Caco-2 (cell line): ENCODE data around the gene ADISSP. TPM values are rescaled to one million over a fixed set of nuclear protein-coding genes. Genes with fewer than 3 reads are reported as not detected.

Source experiments
- BruUV-seq: library from RNA; stranded (reverse); fragments of 400-500 nt; replicated peaks from 2 replicates; lab custom pipeline; 2021; lab: Mats Ljungman, UMichigan
- CTCF ChIA-PET: fragments of 300-600 bp; sonication (Branson Sonifier 250); formaldehyde crosslinking; loops from one replicate; lab custom pipeline; 2022; ENCODE audit warnings: antibody characterized with exemption; lab: Charles Lee
- POLR2A ChIA-PET: fragments of 300-600 bp; sonication (Branson Sonifier 250); formaldehyde crosslinking; loops from one replicate; lab custom pipeline; 2022; ENCODE audit warnings: antibody characterized with exemption; lab: Charles Lee
- DNase-seq, 2 experiments: peaks; one replicate each; pipeline versions ENCODE4 v3.0.0 to v3.0.0-alpha.2; 2020 to 2022
- H3K27me3 ChIP-seq: replicated peaks from 2 replicates; pipeline ENCODE4 v1.6.0; 2011; ENCODE audit warnings: low read length; ENCODE audit not compliant: control insufficient read depth, insufficient read depth
- H3K36me3 ChIP-seq: 2 replicates; pipeline ENCODE4 v1.5.1; 2011; ENCODE audit warnings: low read length; ENCODE audit not compliant: control insufficient read depth, insufficient read depth
- H3K4me1 ChIP-seq: fragments of 250-450 bp; sonication (Bioruptor Pico); 2 replicates; pipeline ENCODE4 v1.5.1; 2020; ENCODE audit warnings: mild to moderate bottlenecking
- H3K4me3 ChIP-seq: 2 replicates; pipeline ENCODE4 v1.5.1; 2011; ENCODE audit warnings: low read depth, mild to moderate bottlenecking, control low read depth, low read length
- H3K9me3 ChIP-seq: fragments of 250-450 bp; sonication (Bioruptor Pico); 2 replicates; pipeline ENCODE4 v1.5.1; 2020; ENCODE audit warnings: mild to moderate bottlenecking, moderate library complexity
- H3K27ac Mint-ChIP-seq: one replicate; pipeline ENCODE4 v1.8.0; 2022; ENCODE audit warnings: mixed read lengths; ENCODE audit not compliant: unreplicated experiment
- H3K27me3 Mint-ChIP-seq: one replicate; pipeline ENCODE4 v1.8.0; 2022; ENCODE audit warnings: mixed read lengths; ENCODE audit not compliant: insufficient read depth, unreplicated experiment
- H3K36me3 Mint-ChIP-seq: one replicate; pipeline ENCODE4 v1.8.0; 2022; ENCODE audit warnings: mild to moderate bottlenecking, mixed read lengths; ENCODE audit not compliant: insufficient read depth, unreplicated experiment
- H3K4me1 Mint-ChIP-seq: one replicate; pipeline ENCODE4 v1.8.0; 2022; ENCODE audit warnings: low read depth, mixed read lengths; ENCODE audit not compliant: unreplicated experiment
- H3K4me3 Mint-ChIP-seq: one replicate; pipeline ENCODE4 v1.8.0; 2022; ENCODE audit warnings: mild to moderate bottlenecking, moderate library complexity, mixed read lengths; ENCODE audit not compliant: unreplicated experiment
- H3K9me3 Mint-ChIP-seq: one replicate; pipeline ENCODE4 v1.8.0; 2022; ENCODE audit warnings: mixed read lengths; ENCODE audit not compliant: unreplicated experiment
- intact Hi-C: fragments of 100-400 bp; cut with micrococcal nuclease; formaldehyde crosslinking; loops from one replicate; pipeline ENCODE4 v1.10.0; 2022; ENCODE audit not compliant: unreplicated experiment
- total RNA-seq: library from RNA; stranded (reverse); gene quantifications from 2 replicates; pipeline ENCODE4 v1.2.3, GENCODE V29; 2022
- TF ChIP-seq, protein P1 (sequence below), 2 experiments: fragments of 200-600 bp in 1 of 2; IDR thresholded peaks; 1 replicate in 1 of 2; 2 replicates in 1 of 2; pipeline versions ENCODE4 v1.5.1 to v1.8.0; 2011 to 2022; ENCODE audit warnings: antibody characterized with exemption in 1 of 2, control low read depth in 1 of 2, inconsistent platforms in 1 of 2, low read depth in 1 of 2, low read length in 1 of 2, mild to moderate bottlenecking in 1 of 2, moderate library complexity in 1 of 2; ENCODE audit not compliant: insufficient read depth in 1 of 2, severe bottlenecking in 1 of 2, unreplicated experiment in 1 of 2

ADISSP gene
- total RNA-seq, 1 experiment from 2014 or later = 56.1 TPM

DNA sequence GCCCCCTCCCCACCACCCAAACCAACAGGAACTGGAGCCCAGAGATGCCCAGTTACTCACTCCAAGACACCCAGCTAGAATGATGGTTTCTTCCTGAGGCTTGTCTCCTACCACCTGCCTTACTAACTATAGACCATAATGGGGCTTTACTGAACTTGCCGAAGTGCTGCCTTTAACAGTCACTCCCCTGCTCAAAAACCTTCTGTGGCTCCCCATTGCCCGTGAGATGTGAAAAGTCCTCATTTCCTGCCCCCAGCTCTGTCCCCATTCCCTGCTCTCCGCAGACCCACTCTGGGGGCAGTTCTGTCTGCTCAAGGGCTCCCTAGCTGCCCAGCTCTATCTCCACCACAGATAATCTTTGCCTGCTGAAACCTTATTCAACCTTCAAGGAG is 60.0 kb downstream of the ADISSP start:
- Histone ChIP-seq H3K4me1 (no peaks in the 10 kb centered on the region), H3K4me3 (no peak overlapping the region), H3K36me3 (no peaks in the 10 kb centered on the region), H3K27me3 (no peaks in the 10 kb centered on the region), H3K9me3 (no peaks in the 10 kb centered on the region)
- Mint-ChIP-seq H3K27ac (no peak overlapping the region), H3K27me3 (peaks cover 9% of the 10 kb centered on the region), H3K4me3 (no peak overlapping the region), H3K4me1 (no peaks in the 10 kb centered on the region), H3K36me3 (no peaks in the 10 kb centered on the region), H3K9me3 (no peaks in the 10 kb centered on the region)
- no peak for DNase-seq
- TF ChIP-seq, protein P1, sequence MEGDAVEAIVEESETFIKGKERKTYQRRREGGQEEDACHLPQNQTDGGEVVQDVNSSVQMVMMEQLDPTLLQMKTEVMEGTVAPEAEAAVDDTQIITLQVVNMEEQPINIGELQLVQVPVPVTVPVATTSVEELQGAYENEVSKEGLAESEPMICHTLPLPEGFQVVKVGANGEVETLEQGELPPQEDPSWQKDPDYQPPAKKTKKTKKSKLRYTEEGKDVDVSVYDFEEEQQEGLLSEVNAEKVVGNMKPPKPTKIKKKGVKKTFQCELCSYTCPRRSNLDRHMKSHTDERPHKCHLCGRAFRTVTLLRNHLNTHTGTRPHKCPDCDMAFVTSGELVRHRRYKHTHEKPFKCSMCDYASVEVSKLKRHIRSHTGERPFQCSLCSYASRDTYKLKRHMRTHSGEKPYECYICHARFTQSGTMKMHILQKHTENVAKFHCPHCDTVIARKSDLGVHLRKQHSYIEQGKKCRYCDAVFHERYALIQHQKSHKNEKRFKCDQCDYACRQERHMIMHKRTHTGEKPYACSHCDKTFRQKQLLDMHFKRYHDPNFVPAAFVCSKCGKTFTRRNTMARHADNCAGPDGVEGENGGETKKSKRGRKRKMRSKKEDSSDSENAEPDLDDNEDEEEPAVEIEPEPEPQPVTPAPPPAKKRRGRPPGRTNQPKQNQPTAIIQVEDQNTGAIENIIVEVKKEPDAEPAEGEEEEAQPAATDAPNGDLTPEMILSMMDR (IDR thresholded peaks at IDR 0.05; ENCODE audit: insufficient read depth in 1 of 2, low read depth in 1 of 2, low read length in 1 of 2, severe bottlenecking in 1 of 2, unreplicated experiment in 1 of 2) = no peak
- intact Hi-C loops = no loop called here
- BruUV-seq = no TSS peak
- ChIA-PET POLR2A (no interaction called here), CTCF (interaction anchor here (1.1 kb wide), 1 partner anchor 10 kb away, joined by 4 read pairs; no protein-coding TSS in a partner anchor)

GRCh38 chr20:3706774-3707507 is 60.6 kb downstream of the ADISSP start:
- POLR2A ChIA-PET = no interaction called here

DNA sequence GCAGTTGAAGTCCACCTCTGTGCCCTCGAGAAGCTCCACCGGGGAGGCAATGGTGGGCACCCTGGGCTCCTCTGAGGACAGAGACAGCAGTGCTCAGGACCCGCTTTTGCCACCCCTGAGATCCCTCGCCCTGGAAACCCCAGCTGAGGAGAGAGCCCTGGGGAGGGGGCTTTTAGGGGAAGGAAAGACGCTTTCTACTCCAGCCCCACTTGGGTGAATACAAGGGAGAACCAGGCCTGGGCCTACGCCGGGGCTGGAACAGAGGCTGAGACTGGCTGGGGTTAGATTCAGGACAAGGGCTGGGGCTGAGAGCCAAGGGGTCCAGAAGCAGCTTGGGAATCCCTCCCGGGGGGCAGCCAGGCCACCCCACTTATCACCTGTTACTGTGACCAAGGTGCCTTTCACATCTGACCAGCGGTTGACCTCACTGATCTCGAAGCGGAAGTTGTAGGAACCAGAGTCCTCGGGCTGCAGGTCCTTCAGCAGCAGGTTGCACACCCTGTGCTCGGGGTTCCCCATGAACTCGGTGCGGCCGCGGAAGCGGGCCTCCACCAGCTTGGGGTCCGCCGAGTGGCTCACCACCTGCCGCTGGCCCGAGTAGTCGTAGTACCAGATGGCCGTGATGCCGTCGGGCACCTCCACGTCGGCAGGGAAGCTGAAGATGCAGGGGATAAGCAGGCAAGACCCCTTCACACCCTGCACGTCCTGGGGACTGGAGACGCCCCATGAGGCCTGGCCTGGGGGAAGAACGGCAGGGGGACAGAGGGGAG is 61.4 kb downstream of the ADISSP start:
- DNase-seq = no peak
- Histone ChIP-seq H3K27me3 (no peaks in the 10 kb centered on the region; the same call in 1 of the 2 replicates), H3K4me1 (no peaks in the 10 kb centered on the region), H3K9me3 (no peaks in the 10 kb centered on the region), H3K36me3 (no peaks in the 10 kb centered on the region), H3K4me3 (no peak overlapping the region)
- Mint-ChIP-seq H3K36me3 (no peaks in the 10 kb centered on the region), H3K4me3 (no peak overlapping the region), H3K9me3 (no peaks in the 10 kb centered on the region), H3K4me1 (no peaks in the 10 kb centered on the region), H3K27me3 (peaks cover 9% of the 10 kb centered on the region), H3K27ac (no peak overlapping the region)
- BruUV-seq = no TSS peak
- intact Hi-C loops = no loop called here
- POLR2A ChIA-PET = no interaction called here
- CTCF ChIA-PET = interaction anchor here (0.6 kb wide), 1 partner anchor 29 kb away, joined by 3 read pairs; no protein-coding TSS in a partner anchor
- TF ChIP-seq, protein P1 (IDR thresholded peaks at IDR 0.05; ENCODE audit: insufficient read depth in 1 of 2, low read depth in 1 of 2, low read length in 1 of 2, severe bottlenecking in 1 of 2, unreplicated experiment in 1 of 2) = no peak

More at GRCh38 chr20:3706774-3707507, 60.6 kb downstream of the ADISSP start:
- Histone ChIP-seq H3K36me3 (no peaks in the 10 kb centered on the region), H3K4me3 (no peak overlapping the region), H3K9me3 (no peaks in the 10 kb centered on the region), H3K27me3 (no peaks in the 10 kb centered on the region), H3K4me1 (no peaks in the 10 kb centered on the region)
- Mint-ChIP-seq H3K9me3 (no peaks in the 10 kb centered on the region), H3K27ac (no peak overlapping the region), H3K27me3 (peaks cover 9% of the 10 kb centered on the region), H3K4me1 (no peaks in the 10 kb centered on the region), H3K4me3 (no peak overlapping the region), H3K36me3 (no peaks in the 10 kb centered on the region)
- no peak for DNase-seq
- TF ChIP-seq, protein P1 (IDR thresholded peaks at IDR 0.05; ENCODE audit: insufficient read depth in 1 of 2, low read depth in 1 of 2, low read length in 1 of 2, severe bottlenecking in 1 of 2, unreplicated experiment in 1 of 2) = no peak
- BruUV-seq = no TSS peak
- intact Hi-C loops = no loop called here
- CTCF ChIA-PET = interaction anchor here (1.1 kb wide), 1 partner anchor 9 kb away, joined by 4 read pairs; no protein-coding TSS in a partner anchor
